NCI-H1092 treated with DMSO at 0.1 percent for 48 hours (cell line): ENCODE data around the gene XIST.
"Not testable (repeated sequence)": the region's sequence is repeated elsewhere in the genome, so short reads cannot be mapped to it uniquely, and the experiment has no call there.

Source experiments
- DNase-seq: peaks from one replicate; lab custom pipeline; 2025; lab: John Stamatoyannopoulos, UW

Gene XIST

GRCh38 chrX:73839152-73839551 is 13.4 kb downstream of the XIST start:
- DNase-seq: no peak

DNA sequence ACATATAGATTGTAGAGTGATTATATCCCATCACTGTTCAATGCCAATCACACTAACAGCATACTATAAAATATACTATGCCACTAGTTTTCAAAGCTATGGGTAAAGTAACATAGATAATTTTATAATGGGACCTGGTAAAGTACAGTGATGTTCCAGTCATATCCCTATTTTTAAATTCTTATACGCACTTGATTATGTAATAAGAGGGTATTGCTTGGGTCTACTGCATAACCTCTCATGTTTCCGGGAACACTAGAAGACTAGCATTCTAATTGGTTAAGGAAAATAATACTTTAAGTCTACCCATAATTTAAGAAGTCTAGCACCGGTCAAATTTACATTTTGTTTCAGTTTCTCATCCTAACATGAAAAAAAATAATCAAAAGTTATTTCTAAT is 14.4 kb downstream of the XIST start:
- DNase-seq: no peak

GRCh38 chrX:73836956-73837477 is 15.5 kb downstream of the XIST start:
- DNase-seq: no peak

DNA sequence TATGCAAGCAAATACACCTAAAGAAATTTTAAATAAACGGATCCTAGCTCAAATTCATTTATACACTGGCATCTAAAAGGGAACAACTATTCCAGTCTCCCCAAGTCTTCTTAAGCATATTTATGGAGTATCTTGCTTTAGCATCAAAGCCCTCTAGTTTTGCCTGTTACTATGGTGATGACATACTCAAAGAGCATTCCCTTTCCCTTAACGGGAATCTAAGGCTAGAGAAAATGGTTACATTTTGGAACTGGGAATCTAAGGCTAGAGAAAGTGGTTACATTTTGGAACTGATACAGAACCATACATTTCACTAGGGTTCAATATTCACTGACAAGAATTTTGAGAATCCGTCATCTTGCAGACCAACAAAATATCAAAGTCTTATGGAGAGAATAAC is 18.3 kb downstream of the XIST start:
- no peak for DNase-seq

DNA sequence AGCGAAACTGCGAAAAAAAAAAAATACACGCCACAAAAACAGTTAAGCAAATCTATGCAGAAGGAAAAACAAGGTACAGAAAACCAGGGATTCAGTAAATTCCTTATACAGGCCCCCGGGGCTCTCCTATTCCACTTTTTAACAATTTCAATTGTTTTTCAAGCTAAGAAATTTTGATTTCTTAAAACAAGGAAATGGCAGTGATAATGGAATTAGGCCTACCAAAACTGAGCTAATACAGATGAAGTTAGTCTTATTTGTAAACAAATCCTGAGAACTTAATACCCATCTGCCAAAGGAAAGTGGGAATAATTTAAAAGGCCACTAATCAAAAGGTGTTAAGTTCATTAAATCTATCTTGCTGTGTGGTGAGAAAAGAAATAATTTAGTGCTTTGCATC is 20.2 kb downstream of the XIST start:
- DNase-seq: no peak

DNA sequence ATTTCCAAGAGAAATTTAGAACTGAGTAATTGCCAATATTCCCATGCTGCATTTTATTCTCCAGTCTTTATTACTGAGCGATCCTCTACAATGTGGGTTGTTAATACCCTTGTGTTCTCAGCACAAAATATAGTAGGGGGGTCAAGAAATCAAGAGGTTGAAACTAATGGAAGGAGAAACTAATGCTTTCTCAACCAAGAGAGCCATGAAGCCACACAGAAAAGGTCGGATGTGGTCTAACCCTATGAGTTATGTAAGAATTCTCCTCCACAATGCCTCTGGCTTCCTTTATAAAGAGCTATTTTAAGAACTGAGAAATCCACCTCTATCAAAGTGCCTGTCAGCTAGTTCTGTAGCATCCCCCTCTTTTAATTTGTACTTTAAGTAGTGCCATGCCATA is 21.0 kb downstream of the XIST start:
- no peak for DNase-seq

GRCh38 chrX:73830489-73831414 is 21.8 kb downstream of the XIST start:
- DNase-seq: no peak

DNA sequence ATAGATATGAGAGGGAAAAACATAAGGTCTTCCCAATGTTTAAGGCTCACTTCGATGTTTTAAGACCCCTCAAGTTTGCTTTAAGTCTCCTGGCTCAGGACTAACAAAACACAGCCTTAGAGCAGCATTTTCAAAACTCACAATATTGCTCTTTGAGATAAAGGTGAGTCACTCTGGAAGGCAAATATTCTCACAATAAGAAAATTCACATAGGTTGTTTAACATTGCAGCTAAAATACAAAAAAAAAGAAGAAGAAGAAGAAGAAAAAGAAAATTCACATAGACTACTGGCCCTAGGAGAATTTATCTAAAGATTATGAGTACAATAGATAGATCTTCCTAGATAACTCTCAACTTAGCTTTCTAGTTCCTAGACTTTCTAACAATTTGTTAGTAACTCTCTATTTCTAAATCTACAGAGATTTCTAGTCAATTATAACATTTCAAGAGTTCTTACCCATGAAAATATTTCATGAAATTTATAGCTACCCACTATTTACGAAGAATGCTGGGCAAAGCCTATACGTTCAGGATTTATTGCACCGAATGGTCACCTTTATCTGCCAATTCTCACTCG is 22.5 kb downstream of the XIST start:
- DNase-seq: no peak

DNA sequence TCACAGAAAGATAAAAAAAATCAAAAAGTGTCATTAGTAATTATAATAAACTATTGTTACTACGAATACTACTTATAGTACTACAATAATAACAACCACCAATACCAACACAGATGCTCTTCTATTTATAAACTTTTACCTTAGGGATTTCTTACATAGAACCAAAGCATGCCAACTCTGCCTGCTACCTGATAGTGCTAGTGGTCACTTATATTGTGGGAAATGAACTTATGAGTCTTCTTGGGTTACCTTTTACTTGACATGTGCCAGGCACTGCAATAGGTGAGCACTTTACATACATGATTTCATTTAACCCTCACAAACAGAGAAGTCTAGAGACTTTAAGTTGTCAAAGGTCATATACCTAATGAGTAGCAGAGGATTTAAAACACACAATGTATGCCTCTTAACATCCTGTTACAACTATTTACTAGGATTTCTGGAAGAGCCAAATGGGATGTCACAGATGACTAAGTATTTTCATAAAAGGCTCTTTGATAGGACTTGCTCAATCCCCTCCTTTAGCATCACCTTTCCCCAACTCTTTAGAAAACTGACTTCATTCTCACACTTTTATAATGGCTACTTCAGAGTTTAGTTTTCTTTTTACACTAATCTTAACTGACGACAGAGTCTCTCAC is 24.3 kb downstream of the XIST start:
- no peak for DNase-seq

GRCh38 chrX:73827406-73827805 is 25.1 kb downstream of the XIST start:
- no peak for DNase-seq

- DNase-seq: no peak
Observed at GRCh38 chrX:73826996-73827395, 25.5 kb downstream of the XIST start.

DNA sequence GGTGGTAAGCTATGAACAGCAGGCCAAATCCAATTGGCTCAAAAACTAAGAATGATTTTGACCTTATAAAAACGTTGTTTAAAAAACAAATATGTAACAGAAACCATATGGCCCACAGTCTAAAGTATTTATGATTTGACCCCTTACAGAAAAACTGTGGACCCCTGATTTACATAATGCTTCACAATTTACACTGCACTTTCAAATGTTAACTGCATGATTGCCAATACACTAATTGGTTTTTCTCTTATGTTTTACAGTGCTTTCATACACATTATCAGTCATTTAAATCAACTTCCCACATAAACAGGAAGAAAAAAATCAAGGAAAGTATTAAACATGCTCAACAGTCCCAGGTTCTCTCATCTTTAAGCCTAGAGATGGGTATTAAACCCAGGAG is 26.9 kb downstream of the XIST start:
- DNase-seq: no peak

GRCh38 chrX:73823473-73824004 is 29.0 kb downstream of the XIST start:
- DNase-seq: no peak

DNA sequence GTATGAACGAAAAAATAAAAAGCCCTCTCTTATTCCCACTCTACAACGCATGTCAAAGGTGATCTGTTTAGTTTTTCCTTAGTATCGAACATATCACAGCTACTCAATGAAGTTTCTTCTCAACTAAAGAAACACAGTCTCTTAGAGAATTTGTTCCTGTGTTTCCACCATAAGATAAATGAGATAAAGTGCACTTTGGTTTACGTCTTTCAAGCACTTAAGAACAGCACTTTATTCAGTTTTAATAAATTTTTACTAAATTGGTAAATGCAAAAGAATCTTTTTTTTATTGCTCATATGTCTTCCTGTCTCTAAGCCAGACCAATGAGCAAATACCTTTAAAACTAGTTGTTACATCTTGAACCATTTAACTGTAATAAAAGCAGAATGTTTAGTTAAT is 29.7 kb downstream of the XIST start:
- DNase-seq: no peak

GRCh38 chrX:73821921-73822559 is 30.5 kb downstream of the XIST start:
- DNase-seq: no peak

- DNase-seq: not testable (repeated sequence)
Observed at GRCh38 chrX:73819864-73820558, 32.5 kb downstream of the XIST start.

DNA sequence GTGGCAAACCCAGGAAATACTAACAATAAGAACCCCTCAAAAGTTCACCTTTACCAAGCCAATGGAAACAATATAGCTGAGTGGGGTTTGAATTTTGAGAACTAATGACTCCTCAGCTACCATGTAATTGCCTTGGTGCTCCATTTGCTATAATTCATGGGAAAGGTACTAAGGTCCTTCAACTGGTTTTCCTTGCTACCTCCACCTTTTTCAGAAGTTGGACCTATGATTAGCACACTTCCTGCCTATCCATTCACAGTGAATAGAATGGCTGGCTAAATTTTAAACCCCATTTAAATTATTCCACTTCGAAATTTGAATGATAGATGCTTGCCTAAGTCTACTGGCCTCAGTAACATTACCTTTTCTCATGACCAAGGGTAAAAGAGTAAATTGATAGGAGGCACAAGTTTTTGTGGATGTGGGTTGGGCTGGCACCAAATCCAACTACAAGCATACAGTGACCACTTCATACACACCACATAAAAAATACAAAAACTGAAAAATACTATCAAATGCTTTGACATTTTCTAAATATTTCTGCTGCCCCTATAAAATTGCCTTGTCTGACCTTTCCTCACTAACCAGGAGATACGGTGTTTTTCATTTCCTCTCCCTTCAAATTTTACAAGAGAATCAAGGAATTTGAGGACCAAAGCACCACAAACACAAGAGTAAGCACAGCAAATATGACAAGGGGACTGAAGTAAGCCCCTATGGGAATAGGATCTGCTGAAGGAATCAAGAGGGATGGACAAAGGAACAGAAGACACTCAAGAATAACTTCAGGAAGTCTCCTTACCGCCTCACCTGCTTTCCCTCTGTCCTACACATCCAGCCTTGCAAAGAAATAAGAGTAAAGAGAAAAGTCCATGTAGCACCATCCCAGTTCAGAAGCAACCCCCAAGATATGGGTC is 34.1 kb downstream of the XIST start:
- DNase-seq: no peak

DNA sequence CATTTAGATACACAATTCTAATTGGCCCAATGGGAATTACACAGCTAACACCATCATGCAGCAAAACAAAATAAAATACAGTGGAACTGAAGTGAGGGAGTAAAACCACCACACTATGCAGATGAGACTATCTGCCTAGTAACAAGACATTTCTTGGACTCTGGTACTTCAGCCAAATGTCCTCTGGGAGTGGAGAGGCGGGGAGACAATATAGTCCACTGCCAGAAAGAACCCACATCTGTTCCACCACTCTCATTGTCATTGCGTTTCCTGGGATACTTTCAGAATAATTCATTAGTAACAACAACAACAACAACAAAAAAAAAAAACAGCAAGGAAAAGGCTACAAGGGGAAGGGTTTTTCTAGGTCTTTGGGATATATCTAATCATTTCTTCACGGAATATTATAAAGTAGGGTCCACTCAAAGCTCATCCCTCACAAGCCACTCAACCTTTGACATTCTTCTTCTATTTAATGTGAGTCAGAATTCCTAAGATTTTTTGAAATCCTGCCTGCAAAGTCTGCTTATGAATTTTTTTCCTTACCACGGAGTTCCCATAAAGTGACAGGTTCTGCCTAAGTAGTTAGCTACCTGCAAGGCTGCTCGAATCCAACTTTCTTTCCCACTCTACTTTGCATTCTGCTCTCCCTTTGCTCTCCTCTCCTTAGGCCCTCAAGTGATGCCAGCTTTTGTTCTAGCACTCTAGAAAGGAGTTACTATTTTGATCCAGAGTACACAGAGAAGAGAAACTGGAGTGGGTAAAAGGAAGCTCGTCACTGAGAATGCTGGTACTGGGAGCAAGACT is 34.9 kb downstream of the XIST start:
- DNase-seq: no peak

- DNase-seq: no peak
Observed at GRCh38 chrX:73812256-73812655, 40.3 kb downstream of the XIST start.

GRCh38 chrX:73804109-73804508 is 48.4 kb downstream of the XIST start:
- not testable (repeated sequence) for DNase-seq
